Measurements from ENCODE around the gene CCDC34.

The CCDC34 gene

GRCh38 chr11:27291302-27291889 lies 71.6 kb downstream of the CCDC34 start:
- DNase-seq = no peak

- no peak for DNase-seq
These were observed 72.6 kb downstream of the CCDC34 start for GRCh38 chr11:27290261-27291050.

All from hypothalamus (tissue), 51 donors.